KMS-11 (cell line): ENCODE results near the gene GPATCH11.

Experiments
- H2AFZ ChIP-seq: fragments of 200-600 bp; sonication (generic); 2 replicates; pipeline ENCODE4 v1.6.1; 2016; ENCODE audit warnings: antibody characterized with exemption, mixed run types, low read depth
- H3K27ac ChIP-seq: fragments of 200-600 bp; sonication (generic); 2 replicates; pipeline ENCODE4 v1.6.1; 2016; ENCODE audit warnings: mild to moderate bottlenecking, mixed run types
- H3K27me3 ChIP-seq: fragments of 200-600 bp; sonication (generic); 2 replicates; pipeline ENCODE4 v1.6.1; 2017; ENCODE audit warnings: mild to moderate bottlenecking, low read depth, mixed run types, moderate library complexity; ENCODE audit not compliant: insufficient read depth
- H3K36me3 ChIP-seq: fragments of 200-600 bp; sonication (generic); 2 replicates; pipeline ENCODE4 v1.6.1; 2017; ENCODE audit warnings: mild to moderate bottlenecking, mixed run types; ENCODE audit not compliant: insufficient read depth
- H3K4me1 ChIP-seq: fragments of 200-600 bp; sonication (generic); 2 replicates; pipeline ENCODE4 v1.6.1; 2016; ENCODE audit warnings: mild to moderate bottlenecking, low read depth, mixed run types; ENCODE audit not compliant: poor library complexity, severe bottlenecking
- H3K4me2 ChIP-seq: fragments of 200-600 bp; sonication (generic); 2 replicates; pipeline ENCODE4 v1.7.0; 2016; ENCODE audit warnings: mild to moderate bottlenecking, mixed run types
- H3K4me3 ChIP-seq: fragments of 200-600 bp; sonication (generic); IDR thresholded peaks from 2 replicates; pipeline ENCODE4 v1.6.1; 2017; ENCODE audit warnings: low read depth, low read length, mixed read lengths; ENCODE audit not compliant: insufficient read depth
- H3K79me2 ChIP-seq: fragments of 200-600 bp; sonication (generic); 2 replicates; pipeline ENCODE4 v1.6.1; 2016; ENCODE audit warnings: low read depth, mixed run types; ENCODE audit not compliant: insufficient read depth
- H3K9ac ChIP-seq: fragments of 200-600 bp; sonication (generic); 2 replicates; pipeline ENCODE4 v1.6.1; 2016; ENCODE audit warnings: mild to moderate bottlenecking, mixed run types
- H4K20me1 ChIP-seq: fragments of 200-600 bp; sonication (generic); 2 replicates; pipeline ENCODE4 v1.6.1; 2016; ENCODE audit warnings: mild to moderate bottlenecking, mixed run types; ENCODE audit not compliant: insufficient read depth
- CTCF ChIP-seq: fragments of 200-600 bp; sonication (generic); conservative IDR thresholded peaks from 2 replicates; pipeline ENCODE4 v1.6.1; 2017; ENCODE audit warnings: low read depth, mild to moderate bottlenecking, antibody characterized with exemption, low read length, moderate library complexity, mixed read lengths

GPATCH11 gene

DNA sequence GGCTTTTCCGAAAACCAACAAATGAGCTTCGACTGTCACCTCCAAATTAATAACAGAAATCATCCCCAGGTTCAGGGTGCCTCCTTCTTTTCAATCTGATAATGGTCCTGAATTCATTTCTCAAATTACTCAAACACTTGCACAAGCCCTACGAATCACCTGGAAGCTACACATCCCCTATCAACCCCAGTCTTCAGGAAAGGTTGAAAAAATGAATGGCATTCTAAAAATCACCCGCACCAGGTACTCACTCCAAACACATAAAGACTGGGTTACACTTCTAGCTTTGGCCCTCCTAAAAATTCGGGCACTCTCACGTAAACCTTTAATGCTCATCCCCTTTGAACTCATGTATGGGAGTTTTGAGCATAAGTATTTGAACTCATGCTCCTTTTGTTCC, 48.6 kb downstream of the GPATCH11 start:
- H4K20me1 ChIP-seq: no peaks in the 10 kb centered on the region
- H3K36me3 ChIP-seq: no peaks in the 10 kb centered on the region
- no peaks in the 10 kb centered on the region for H3K27me3 ChIP-seq
- no peak overlapping the region for H3K27ac ChIP-seq
- no peak overlapping the region for H2AFZ ChIP-seq
- no peak for TF ChIP-seq CTCF
- no peak overlapping the region for H3K9ac ChIP-seq
- H3K4me1 ChIP-seq: no peaks in the 10 kb centered on the region
- H3K4me3 ChIP-seq: no peak overlapping the region
- H3K79me2 ChIP-seq: no peaks in the 10 kb centered on the region
- H3K4me2 ChIP-seq: no peak overlapping the region

DNA sequence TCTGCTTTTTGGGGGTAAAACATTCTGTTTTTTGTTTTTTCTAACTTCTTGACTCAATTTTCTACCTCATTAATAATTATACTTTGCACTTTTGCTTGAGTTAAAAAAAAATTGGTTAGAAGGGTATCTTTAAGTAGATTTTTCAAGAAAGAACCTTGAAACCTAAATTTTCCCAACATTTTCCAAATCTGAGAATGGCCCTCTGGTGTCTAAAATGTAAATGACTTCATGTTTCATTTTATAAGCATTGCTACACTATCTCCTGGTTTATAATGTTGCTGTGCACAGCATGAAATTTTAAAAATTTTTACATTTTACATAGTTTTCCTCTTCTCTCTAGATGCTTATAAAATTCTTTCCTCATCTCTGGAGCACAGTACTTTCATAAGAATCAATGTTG, 58.2 kb downstream of the GPATCH11 start:
- H3K79me2 ChIP-seq: no peaks in the 10 kb centered on the region
- H3K36me3 ChIP-seq: peaks cover 5% of the 10 kb centered on the region; the same call in 1 of the 2 replicates
- H3K27ac ChIP-seq: no peak overlapping the region
- no peak for TF ChIP-seq CTCF
- H3K4me3 ChIP-seq: no peak overlapping the region
- no peak overlapping the region for H2AFZ ChIP-seq
- no peaks in the 10 kb centered on the region for H3K4me1 ChIP-seq
- no peaks in the 10 kb centered on the region for H4K20me1 ChIP-seq
- H3K9ac ChIP-seq: no peak overlapping the region
- H3K27me3 ChIP-seq: no peaks in the 10 kb centered on the region
- H3K4me2 ChIP-seq: no peak overlapping the region

DNA sequence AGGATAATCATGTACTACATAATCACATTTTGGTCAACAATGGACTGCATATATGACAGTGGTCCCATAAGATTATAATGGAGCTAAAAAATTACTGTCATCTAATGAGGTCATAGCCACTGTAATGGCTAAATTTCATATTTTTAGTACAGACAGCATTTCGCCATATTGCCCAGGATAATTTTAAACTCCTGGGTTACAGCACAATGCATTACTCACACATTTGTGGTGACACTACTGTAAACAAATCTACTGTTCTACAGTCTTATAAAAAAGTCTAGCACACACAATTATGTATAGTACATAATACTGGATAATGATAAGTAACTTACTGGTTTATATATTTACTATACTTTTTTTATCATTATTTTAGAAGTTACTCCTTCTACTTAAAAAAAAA, 59.7 kb downstream of the GPATCH11 start:
- Histone ChIP-seq H3K79me2 (no peaks in the 10 kb centered on the region), H3K27me3 (no peaks in the 10 kb centered on the region), H3K36me3 (no peaks in the 10 kb centered on the region; the same call in 1 of the 2 replicates), H3K4me3 (no peak overlapping the region), H3K9ac (no peak overlapping the region), H3K4me1 (no peaks in the 10 kb centered on the region), H2AFZ (no peak overlapping the region), H4K20me1 (no peaks in the 10 kb centered on the region), H3K4me2 (no peak overlapping the region), H3K27ac (no peak overlapping the region)
- TF ChIP-seq CTCF: no peak

GRCh38 chr2:37146062-37146461, 61.7 kb downstream of the GPATCH11 start:
- H3K4me3 ChIP-seq: no peak overlapping the region
- no peak overlapping the region for H3K9ac ChIP-seq
- TF ChIP-seq CTCF: no peak
- no peak overlapping the region for H3K27ac ChIP-seq
- H3K4me1 ChIP-seq: no peaks in the 10 kb centered on the region
- no peaks in the 10 kb centered on the region for H3K27me3 ChIP-seq
- H3K36me3 ChIP-seq: no peaks in the 10 kb centered on the region; the same call in 1 of the 2 replicates
- no peaks in the 10 kb centered on the region for H4K20me1 ChIP-seq
- H3K4me2 ChIP-seq: no peak overlapping the region
- no peak overlapping the region for H2AFZ ChIP-seq
- 0 out of 2 replicates have a peak, but pooled peaks cover 3% of the 10 kb centered on the region for H3K79me2 ChIP-seq
